ENCODE results near the gene YJU2.

GRCh38 chr19:4304538-4305256 is 57.8 kb downstream of the YJU2 start, which contains the start of gene FSD1:
- no peak for TF ChIP-seq REST (IDR thresholded peaks at IDR 0.05)
- TF ChIP-seq CTCF (IDR thresholded peaks at IDR 0.05; ENCODE audit: low read depth, low read length, missing input control) = no peak
- no peak for TF ChIP-seq SP1 (IDR thresholded peaks at IDR 0.05)
- TF ChIP-seq GABPA (IDR thresholded peaks at IDR 0.05 in 1 of 2, conservative IDR thresholded peaks at IDR 0.05 in 1 of 2) = no peak
- no peak for TF ChIP-seq TAF1 (conservative IDR thresholded peaks at IDR 0.05)
- TF ChIP-seq JUND (IDR thresholded peaks at IDR 0.05) = no peak
- no peak for TF ChIP-seq YY1 (IDR thresholded peaks at IDR 0.05)
- TF ChIP-seq MAX (IDR thresholded peaks at IDR 0.05) = no peak
- TF ChIP-seq ATF3 (IDR thresholded peaks at IDR 0.05) = no peak
- TF ChIP-seq EGR1 (IDR thresholded peaks at IDR 0.05; ENCODE audit: low read depth in 2 of 2) = no peak
- no peak for TF ChIP-seq ZBTB33 (IDR thresholded peaks at IDR 0.05)
- TF ChIP-seq RAD21 (IDR thresholded peaks at IDR 0.05) = no peak
- TF ChIP-seq FOXA2 (IDR thresholded peaks at IDR 0.05) = no peak

All from liver (tissue), 3 donors.